Gastrocnemius medialis (tissue), 4 donors: ENCODE results near the gene FNIP1.

Experiments
- POLR2A ChIP-seq, 2 donors: fragments of 450-650 bp; IDR thresholded peaks; one replicate each; pipeline ENCODE4 v1.6.1; 2017; ENCODE audit warnings: antibody characterized with exemption in 2 of 2, mild to moderate bottlenecking in 2 of 2, moderate library complexity in 2 of 2
- TF ChIP-seq, protein P1 (sequence below), 5 experiments: fragments of 450-650 bp in 3 of 5; fragments of 200-600 bp in 2 of 5; sonication (generic) in 2 of 5; IDR thresholded peaks in 4 of 5; conservative IDR thresholded peaks in 1 of 5; 1 replicate in 4 of 5; 2 replicates in 1 of 5; pipeline ENCODE4 v1.5.1; 2016 to 2019; ENCODE audit warnings: antibody characterized with exemption in 5 of 5, mild to moderate bottlenecking in 3 of 5, moderate library complexity in 3 of 5

DNA sequence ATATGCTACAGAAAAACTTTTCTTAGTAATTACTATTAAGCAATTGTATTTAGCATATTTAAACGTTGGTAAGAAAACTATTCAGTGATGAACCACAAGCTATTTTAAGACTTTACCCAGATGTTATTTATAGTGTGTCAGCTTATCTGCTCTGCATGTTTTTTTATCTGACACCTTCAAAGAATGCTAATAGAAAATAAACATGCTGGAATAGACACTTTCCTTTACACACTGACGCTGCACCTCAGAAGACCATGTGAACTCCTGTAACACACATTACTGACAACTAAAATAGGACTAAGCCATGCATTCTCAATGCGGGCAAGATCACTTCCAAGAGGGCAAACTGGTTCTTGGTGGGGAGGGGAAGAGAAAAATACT lies 38.3 kb downstream of the FNIP1 start:
- TF ChIP-seq POLR2A (IDR thresholded peaks at IDR 0.05): no peak
- TF ChIP-seq, protein P1, sequence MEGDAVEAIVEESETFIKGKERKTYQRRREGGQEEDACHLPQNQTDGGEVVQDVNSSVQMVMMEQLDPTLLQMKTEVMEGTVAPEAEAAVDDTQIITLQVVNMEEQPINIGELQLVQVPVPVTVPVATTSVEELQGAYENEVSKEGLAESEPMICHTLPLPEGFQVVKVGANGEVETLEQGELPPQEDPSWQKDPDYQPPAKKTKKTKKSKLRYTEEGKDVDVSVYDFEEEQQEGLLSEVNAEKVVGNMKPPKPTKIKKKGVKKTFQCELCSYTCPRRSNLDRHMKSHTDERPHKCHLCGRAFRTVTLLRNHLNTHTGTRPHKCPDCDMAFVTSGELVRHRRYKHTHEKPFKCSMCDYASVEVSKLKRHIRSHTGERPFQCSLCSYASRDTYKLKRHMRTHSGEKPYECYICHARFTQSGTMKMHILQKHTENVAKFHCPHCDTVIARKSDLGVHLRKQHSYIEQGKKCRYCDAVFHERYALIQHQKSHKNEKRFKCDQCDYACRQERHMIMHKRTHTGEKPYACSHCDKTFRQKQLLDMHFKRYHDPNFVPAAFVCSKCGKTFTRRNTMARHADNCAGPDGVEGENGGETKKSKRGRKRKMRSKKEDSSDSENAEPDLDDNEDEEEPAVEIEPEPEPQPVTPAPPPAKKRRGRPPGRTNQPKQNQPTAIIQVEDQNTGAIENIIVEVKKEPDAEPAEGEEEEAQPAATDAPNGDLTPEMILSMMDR (IDR thresholded peaks at IDR 0.05 in 4 of 5, conservative IDR thresholded peaks at IDR 0.05 in 1 of 5): no peak
